Stimulated activated CD4-positive, alpha-beta T cell treated with anti-CD3 and anti-CD28 coated beads, TNF-alpha, amount 100 ng/mL, for 48 hours (primary cell): Measurements from ENCODE around the gene OLIG1.

Experiments used
- DNase-seq, 3 donors: peaks; one replicate each; pipeline ENCODE4 v3.0.0-alpha.2; 2020; ENCODE audit warnings: low read depth in 3 of 3

The OLIG1 gene

GRCh38 chr21:33031152-33031911 lies 38.6 kb upstream of the OLIG1 start:
- DNase-seq = no peak

DNA sequence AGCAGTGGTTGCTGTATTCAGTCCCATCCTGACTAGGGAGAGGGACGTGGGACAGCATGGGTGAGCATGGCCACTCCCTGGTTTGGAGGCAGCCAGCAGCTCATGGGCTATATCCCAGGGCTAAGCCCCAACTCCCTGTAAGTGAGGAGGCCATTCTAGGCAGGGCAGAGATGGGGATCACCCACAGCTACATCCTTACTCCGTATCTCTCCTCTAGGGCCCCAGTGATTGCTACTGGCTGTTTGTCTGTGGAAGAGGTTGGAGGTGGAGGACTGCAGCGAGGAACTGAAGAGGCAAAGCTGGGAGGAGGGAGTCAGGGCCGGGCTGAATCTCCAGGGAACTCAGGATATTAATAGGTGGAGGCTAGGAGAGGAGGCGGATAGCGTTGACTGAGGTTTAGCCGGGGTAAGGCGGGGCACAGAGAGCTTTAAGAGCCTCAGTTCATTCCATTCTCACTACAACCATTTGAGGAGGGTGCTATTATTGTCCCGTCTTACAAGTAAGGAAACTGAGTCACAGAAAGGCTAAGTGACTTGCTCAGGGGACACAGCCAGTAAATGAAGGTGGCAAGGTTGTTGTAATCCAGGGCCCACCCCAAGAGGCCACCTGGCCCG lies 37.4 kb upstream of the OLIG1 start:
- DNase-seq = no peak

GRCh38 chr21:33033094-33033951 lies 36.6 kb upstream of the OLIG1 start:
- DNase-seq = no peak

- no peak for DNase-seq
Observed at GRCh38 chr21:33033961-33034413, 36.0 kb upstream of the OLIG1 start.

DNA sequence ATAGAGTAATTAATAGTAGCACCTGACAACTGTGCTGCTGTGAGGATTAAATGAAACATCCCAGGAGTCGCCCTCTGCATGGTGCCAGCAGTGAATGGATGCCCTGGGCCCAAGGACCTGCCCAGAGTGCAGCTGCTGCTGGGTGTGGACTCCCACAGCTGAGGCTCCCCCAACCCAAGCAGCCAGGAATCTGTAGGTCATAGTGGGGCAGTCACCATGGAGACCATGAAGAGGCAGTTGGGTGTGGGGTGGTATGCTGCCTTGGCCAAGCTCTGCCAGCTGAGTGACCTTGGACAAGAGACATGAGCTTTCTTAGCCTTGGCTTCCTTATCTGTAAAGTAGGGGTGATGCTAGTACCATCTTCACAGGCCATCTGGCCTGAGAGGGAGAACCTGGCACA lies 34.8 kb upstream of the OLIG1 start:
- DNase-seq = no peak

DNA sequence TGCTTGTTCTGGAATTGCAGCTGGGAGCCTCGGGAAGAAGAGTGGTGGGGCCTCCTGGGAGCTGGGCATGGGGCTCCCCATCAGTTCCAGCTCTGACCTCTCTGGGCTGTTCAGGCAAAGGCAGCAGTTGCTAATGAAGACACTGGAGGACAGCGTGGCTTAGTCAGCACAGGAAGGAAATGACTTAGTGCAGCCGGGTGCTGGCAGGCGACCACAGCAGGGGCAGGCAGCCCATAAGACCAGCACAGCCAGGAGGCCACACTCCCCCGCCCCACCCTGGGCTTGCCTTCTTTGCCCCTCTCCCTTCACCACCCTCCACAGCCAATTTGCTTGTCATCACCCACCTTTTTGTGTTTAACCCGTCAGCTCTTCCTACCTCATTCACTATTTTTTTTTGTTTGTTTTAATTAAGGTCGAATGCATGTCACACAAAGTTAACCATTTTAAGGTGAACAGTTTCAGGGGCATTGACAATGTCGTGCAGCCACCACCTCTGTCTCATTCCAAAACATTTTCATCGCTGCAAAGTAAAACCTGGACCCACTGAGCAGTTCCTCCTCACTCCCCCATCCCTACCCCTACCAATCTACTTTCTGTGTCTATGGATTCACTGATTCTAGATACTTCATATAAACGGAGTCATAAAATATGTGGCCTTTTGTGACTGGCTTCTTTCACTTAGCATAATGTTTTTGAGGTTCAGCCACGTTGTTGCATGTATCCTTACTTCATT lies 33.3 kb upstream of the OLIG1 start:
- DNase-seq = no peak

DNA sequence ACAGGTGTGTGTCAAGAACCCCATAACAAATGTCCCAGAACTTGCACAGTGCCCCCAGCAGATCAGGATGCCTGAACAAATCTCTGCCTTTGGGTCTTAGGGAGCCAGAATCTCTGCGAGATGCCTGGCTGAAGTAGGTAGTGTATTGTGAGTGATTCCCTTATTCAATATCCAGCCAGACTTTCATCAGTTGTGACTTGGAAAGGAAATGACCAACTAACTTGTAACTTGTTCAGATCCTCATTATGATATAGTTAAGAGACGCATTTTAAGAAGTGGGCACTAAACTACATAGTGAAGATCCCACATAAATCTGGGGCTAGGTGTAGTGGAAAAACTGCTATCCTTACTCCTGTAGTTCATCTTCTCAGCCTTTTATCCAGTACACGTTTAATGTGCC lies 32.4 kb upstream of the OLIG1 start:
- DNase-seq = no peak

GRCh38 chr21:33039536-33039935 lies 30.4 kb upstream of the OLIG1 start:
- no peak for DNase-seq

GRCh38 chr21:33040215-33040614 lies 29.7 kb upstream of the OLIG1 start:
- DNase-seq = no peak

DNA sequence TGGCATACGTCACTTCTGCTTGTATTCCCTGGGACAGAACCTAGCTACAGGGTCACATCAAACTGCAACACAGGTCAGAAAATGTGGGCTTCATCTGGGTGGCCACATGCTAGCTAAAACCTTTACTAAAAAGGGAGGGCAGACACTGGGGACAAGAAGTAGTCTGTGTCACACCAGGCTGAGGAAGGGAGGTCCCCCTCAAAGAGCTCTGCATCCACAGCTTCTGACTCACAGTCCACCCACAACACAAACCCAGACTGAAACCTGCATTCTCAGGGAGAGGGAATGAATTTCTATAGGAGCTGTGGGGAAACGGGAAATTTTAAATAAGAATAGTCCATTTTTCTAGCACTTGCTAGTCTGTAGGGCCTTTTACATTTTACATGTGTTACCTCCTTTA lies 28.0 kb upstream of the OLIG1 start:
- no peak for DNase-seq

DNA sequence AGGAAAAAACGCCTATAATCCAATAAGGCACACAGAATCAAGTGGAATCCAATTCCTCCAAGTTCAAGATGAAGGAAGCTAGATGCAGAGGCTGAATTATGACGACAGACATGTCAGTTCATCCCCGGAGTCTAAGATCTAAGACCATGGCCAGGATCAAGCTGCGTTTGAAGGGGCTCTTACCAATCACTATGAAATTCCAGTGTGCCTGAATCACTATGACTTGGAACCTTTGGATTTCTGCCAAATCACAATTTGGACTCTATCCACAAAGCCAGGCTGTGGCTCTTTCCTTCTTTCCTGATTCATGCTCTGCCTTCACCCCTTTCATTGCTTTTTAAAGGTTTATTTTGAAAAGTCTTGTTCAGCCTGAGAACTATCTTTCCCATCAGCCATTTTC lies 27.1 kb upstream of the OLIG1 start:
- DNase-seq = no peak

DNA sequence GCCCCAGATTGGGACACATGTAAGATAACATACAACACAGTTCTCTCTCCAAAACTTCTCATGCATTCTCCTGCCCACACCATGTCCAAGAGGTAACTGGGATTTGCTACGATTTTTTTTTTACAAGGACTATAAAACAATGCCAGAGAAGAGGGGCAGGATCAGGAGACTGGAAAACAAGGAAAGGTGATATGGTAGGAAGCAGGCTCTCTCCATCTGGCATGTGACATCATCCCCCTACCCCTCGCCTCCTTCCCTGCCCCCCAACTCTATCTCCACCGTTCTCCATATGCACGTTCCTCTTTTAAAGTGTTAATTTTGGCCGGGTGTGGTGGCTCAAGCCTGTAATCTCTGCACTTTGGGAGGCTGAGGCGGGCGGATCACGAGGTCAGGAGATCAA lies 23.5 kb upstream of the OLIG1 start:
- DNase-seq = no peak

DNA sequence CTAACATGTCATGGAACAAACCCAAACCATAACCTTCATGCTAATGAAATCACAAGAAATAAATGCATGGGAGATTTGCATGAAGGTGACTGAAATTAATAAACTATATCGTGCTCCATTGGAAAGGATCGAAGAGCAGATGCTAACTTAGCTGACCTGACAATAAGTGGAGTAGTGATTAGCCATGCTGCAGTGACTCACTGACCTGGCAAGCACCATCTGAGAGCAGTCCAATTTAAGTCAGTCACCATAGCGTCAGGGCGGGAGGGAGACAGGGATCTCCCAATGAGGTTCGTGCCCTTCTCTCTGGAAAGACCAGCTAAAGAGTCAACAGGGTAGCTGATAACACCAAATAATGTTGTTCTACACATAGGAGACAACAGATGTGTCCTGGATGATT lies 22.7 kb upstream of the OLIG1 start:
- DNase-seq = no peak

DNA sequence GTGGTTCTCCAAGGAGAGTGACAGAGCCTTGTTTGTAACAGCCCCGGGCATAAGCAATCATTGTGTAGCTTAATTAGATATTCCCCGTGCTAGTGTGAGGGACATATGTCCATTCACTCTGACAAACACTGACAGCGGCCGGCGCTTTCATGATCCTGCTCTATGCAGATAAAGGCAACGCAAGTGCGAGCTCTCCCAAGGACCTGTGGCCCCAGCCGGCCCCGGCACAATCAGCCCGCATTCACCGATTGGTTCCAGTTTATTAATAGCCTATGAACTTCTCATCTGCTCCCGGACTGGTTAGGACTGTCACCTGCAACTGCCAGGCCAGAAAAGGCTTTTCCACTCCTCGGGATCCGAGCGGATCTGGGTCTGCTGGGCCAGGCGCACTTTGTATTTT lies 18.0 kb upstream of the OLIG1 start:
- no peak for DNase-seq

- no peak for DNase-seq
Observed at GRCh38 chr21:33053951-33054350, 16.0 kb upstream of the OLIG1 start.

GRCh38 chr21:33055991-33056390 lies 13.9 kb upstream of the OLIG1 start:
- DNase-seq = no peak

- DNase-seq = no peak
Observed at GRCh38 chr21:33057385-33057940, 12.5 kb upstream of the OLIG1 start.

- DNase-seq = no peak
Observed at GRCh38 chr21:33058527-33058926, 11.4 kb upstream of the OLIG1 start.

GRCh38 chr21:33058957-33059356 lies 11.0 kb upstream of the OLIG1 start:
- DNase-seq = no peak

DNA sequence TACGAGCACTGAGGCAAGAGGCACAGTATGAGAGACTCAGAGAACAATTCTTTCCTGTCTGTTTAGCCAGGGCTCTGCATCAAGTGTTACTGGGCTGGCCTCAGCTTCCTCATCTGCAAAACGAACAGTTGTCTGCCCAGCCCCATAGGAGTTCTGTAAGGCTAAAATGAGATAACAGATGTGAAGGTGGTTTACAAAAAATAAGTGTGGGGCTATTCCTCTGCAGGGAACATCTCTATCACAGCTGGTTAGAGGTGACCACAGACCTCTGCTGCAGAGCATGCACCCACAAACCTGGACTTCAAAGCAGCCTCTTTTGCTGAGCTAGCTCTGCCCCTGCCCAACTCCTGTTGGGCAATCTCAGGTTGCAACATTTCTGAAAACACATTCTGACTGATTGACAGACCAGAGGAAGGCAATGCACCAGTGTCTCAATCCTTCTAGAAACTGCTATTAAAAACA lies 10.5 kb upstream of the OLIG1 start:
- DNase-seq = no peak

GRCh38 chr21:33061233-33061632 lies 8.7 kb upstream of the OLIG1 start:
- no peak for DNase-seq
